K562 (cell line): ENCODE results near the gene MKNK2. TPM values are rescaled to one million over a fixed set of nuclear protein-coding genes. Genes with fewer than 3 reads are reported as not detected.
A peak's percentile ranks its signal among the peaks of the same experiment; 100 is the strongest.

Experiments
- ATAC-seq: fragments of 200-7000 bp; cut with Tn5 transposase; 3 replicates; pipeline ENCODE4 v1.9.1; 2020; ENCODE audit warnings: moderate library complexity
- BruUV-seq: library from RNA; stranded (reverse); fragments of 400-500 nt; replicated peaks from 2 replicates; lab custom pipeline; 2021; lab: Mats Ljungman, UMichigan
- CTCF ChIA-PET: fragments of 300-600 bp; formaldehyde crosslinking; extraction: SDS; loops from one replicate; lab custom pipeline; 2021; ENCODE audit warnings: low intra/inter-chr PET ratio; lab: Yijun Ruan, JAX
- POLR2A ChIA-PET: fragments of 300-600, 350-650 bp; sonication (Branson Sonifier 250); formaldehyde crosslinking; extraction: SDS; loops from one replicate; lab custom pipeline; 2021; ENCODE audit warnings: antibody characterized with exemption, inconsistent platforms; lab: Yijun Ruan, JAX
- DNase-seq, 4 experiments: peaks; one replicate each; pipeline versions ENCODE4 v3.0.0 to v3.0.0-alpha.2; 2011 to 2018; ENCODE audit warnings: low spot score in 3 of 4, mixed read lengths in 3 of 4; ENCODE audit errors: extremely low read depth in 1 of 4
- FAIRE-seq: peaks from 2 replicates; lab custom pipeline; 2011; peaks lifted over from hg19 to GRCh38; lab: Jason Lieb, UNC
- H2AFZ ChIP-seq: 2 replicates; pipeline ENCODE4 v1.6.0; 2011; ENCODE audit warnings: low read depth, low read length, control low read depth, inconsistent platforms
- H3K27ac ChIP-seq: fragments of 200-600 bp; 3 replicates; pipeline ENCODE4 v1.8.0; 2011; ENCODE audit warnings: low read depth, mild to moderate bottlenecking, control low read depth, inconsistent platforms, low read length, moderate library complexity, mixed read lengths; ENCODE audit errors: extremely low read depth
- H3K27me3 ChIP-seq, 2 experiments: fragments of 300-600 bp in 1 of 2; 2 replicates in 1 of 2; 3 replicates in 1 of 2; pipeline versions ENCODE4 v1.6.0 to v1.8.0; 2011; ENCODE audit warnings: inconsistent platforms in 2 of 2, low read length in 2 of 2, mild to moderate bottlenecking in 1 of 2, mixed read lengths in 1 of 2, moderate library complexity in 1 of 2; ENCODE audit not compliant: control insufficient read depth in 2 of 2, insufficient read depth in 2 of 2
- H3K36me3 ChIP-seq: fragments of 300-600 bp; 3 replicates; pipeline ENCODE4 v1.8.0; 2011; ENCODE audit warnings: mild to moderate bottlenecking, low read length, inconsistent platforms; ENCODE audit not compliant: control insufficient read depth, insufficient read depth
- H3K4me1 ChIP-seq, 2 experiments: fragments of 200-600 bp in 1 of 2; replicated peaks in 1 of 2; 2 replicates in 1 of 2; 3 replicates in 1 of 2; pipeline versions ENCODE4 v1.5.1 to v1.8.0; 2011; ENCODE audit warnings: inconsistent platforms in 2 of 2, low read length in 2 of 2, mild to moderate bottlenecking in 1 of 2, mixed read lengths in 1 of 2, moderate library complexity in 1 of 2; ENCODE audit not compliant: control insufficient read depth in 2 of 2, insufficient read depth in 2 of 2
- H3K4me2 ChIP-seq: 2 replicates; pipeline ENCODE4 v1.6.1; 2011; ENCODE audit warnings: low read length, control low read depth, inconsistent platforms, mixed read lengths; ENCODE audit not compliant: insufficient read depth
- H3K4me3 ChIP-seq: fragments of 200-600 bp; sonication (generic), shearing (Covaris generic); 2 replicates; pipeline ENCODE4 v1.5.1; 2016; ENCODE audit warnings: control low read depth, inconsistent platforms
- H3K79me2 ChIP-seq: fragments of 200-600 bp; 3 replicates; pipeline ENCODE4 v1.8.0; 2011; ENCODE audit warnings: low read length, inconsistent platforms; ENCODE audit not compliant: control insufficient read depth, insufficient read depth
- H3K9ac ChIP-seq, 2 experiments: 2 replicates each; pipeline versions ENCODE4 v1.6.0 to v1.6.1; 2011; ENCODE audit warnings: low read depth in 2 of 2, low read length in 2 of 2, control low read depth in 1 of 2, inconsistent platforms in 1 of 2, mild to moderate bottlenecking in 1 of 2, mixed read lengths in 1 of 2; ENCODE audit not compliant: insufficient read depth in 1 of 2
- H3K9me1 ChIP-seq: one replicate; pipeline ENCODE4 v1.6.0; 2011; ENCODE audit warnings: inconsistent platforms, mild to moderate bottlenecking, low read length, moderate library complexity; ENCODE audit not compliant: control insufficient read depth, insufficient read depth
- H3K9me3 ChIP-seq: replicated peaks from 2 replicates; pipeline ENCODE4 v1.5.1; 2011; ENCODE audit warnings: low read depth, low read length, inconsistent platforms; ENCODE audit not compliant: control insufficient read depth, insufficient read depth
- H4K20me1 ChIP-seq: replicated peaks from 2 replicates; pipeline ENCODE4 v1.6.1; 2011; ENCODE audit warnings: low read length, inconsistent platforms, mixed read lengths; ENCODE audit not compliant: control insufficient read depth, insufficient read depth
- ASH1L ChIP-seq: fragments of 450-650 bp; IDR thresholded peaks from 2 replicates; pipeline ENCODE4 v1.6.1; 2018; ENCODE audit warnings: borderline replicate concordance, mild to moderate bottlenecking, low read depth; ENCODE audit not compliant: partially characterized antibody
- CBX2 ChIP-seq: fragments of 200-600 bp; sonication (generic); IDR thresholded peaks from one replicate; pipeline ENCODE4 v1.6.1; 2012; ENCODE audit warnings: mild to moderate bottlenecking, low read length, inconsistent platforms; ENCODE audit not compliant: insufficient read depth, poor library complexity, severe bottlenecking
- EHMT2 ChIP-seq: fragments of 450-650 bp; IDR thresholded peaks from 2 replicates; pipeline ENCODE4 v1.6.1; 2018; ENCODE audit warnings: antibody characterized with exemption
- FOXK1 ChIP-seq: sonication (generic); formaldehyde crosslinking; IDR thresholded peaks from 2 replicates; pipeline ENCODE4 v1.8.0; 2022; ENCODE audit warnings: missing genetic modification reagents, mild to moderate bottlenecking, borderline replicate concordance
- HDAC2 ChIP-seq: fragments of 450-650 bp; IDR thresholded peaks from 2 replicates; pipeline ENCODE4 v1.6.1; 2016; ENCODE audit warnings: mild to moderate bottlenecking
- HOXB6 ChIP-seq: fragments of 250-450 bp; sonication (Bioruptor Pico); IDR thresholded peaks from 2 replicates; pipeline ENCODE4 v1.5.1; 2022; ENCODE audit warnings: mild to moderate bottlenecking, borderline replicate concordance
- LEF1 ChIP-seq: fragments of 450-650 bp; IDR thresholded peaks from 2 replicates; pipeline ENCODE4 v1.6.1; 2016; ENCODE audit warnings: mild to moderate bottlenecking
- NFRKB ChIP-seq: fragments of 450-650 bp; IDR thresholded peaks from 2 replicates; pipeline ENCODE4 v1.6.1; 2016; ENCODE audit warnings: low read depth
- NFXL1 ChIP-seq: fragments of 450-650 bp; formaldehyde crosslinking; IDR thresholded peaks from 2 replicates; pipeline ENCODE4 v1.4.0; 2021; ENCODE audit warnings: mild to moderate bottlenecking
- POLR2A ChIP-seq: fragments of 450-650 bp; conservative IDR thresholded peaks from 2 replicates; pipeline ENCODE4 v1.6.1; 2016
- THRAP3 ChIP-seq: fragments of 450-650 bp; IDR thresholded peaks from 2 replicates; pipeline ENCODE4 v1.6.1; 2016; ENCODE audit warnings: mild to moderate bottlenecking, inconsistent platforms, borderline replicate concordance
- ZNF274 ChIP-seq: IDR thresholded peaks from 2 replicates; pipeline ENCODE4 v1.6.1; 2011; ENCODE audit warnings: low read depth, mild to moderate bottlenecking, low read length, moderate library complexity, borderline replicate concordance
- ZNF311 ChIP-seq: fragments of 250-450 bp; sonication (Bioruptor Pico); IDR thresholded peaks from 2 replicates; pipeline ENCODE4 v1.4.0; 2020; ENCODE audit warnings: mild to moderate bottlenecking, moderate library complexity
- ZNF384 ChIP-seq: IDR thresholded peaks from 2 replicates; pipeline ENCODE4 v1.6.1; 2012; ENCODE audit warnings: low read depth, low read length, improper control_type of control experiment
- ZNF436 ChIP-seq: fragments of 250-450, 450-650 bp; sonication (Bioruptor Pico); formaldehyde crosslinking; IDR thresholded peaks from 2 replicates; pipeline ENCODE4 v1.7.0; 2020; ENCODE audit warnings: mild to moderate bottlenecking
- ZNF584 ChIP-seq: fragments of 200-800 bp; sonication (Bioruptor generic); IDR thresholded peaks from 2 replicates; pipeline ENCODE4 v1.6.1; 2016; ENCODE audit warnings: low read depth, mild to moderate bottlenecking, missing genetic modification characterization, missing compliant biosample characterization
- ZNF717 ChIP-seq: fragments of 250-450 bp; sonication (Bioruptor Pico); IDR thresholded peaks from 2 replicates; pipeline ENCODE4 v1.5.0; 2021
- ZNF830 ChIP-seq: fragments of 250-450 bp; sonication (Bioruptor Pico); IDR thresholded peaks from 2 replicates; pipeline ENCODE4 v1.5.0; 2021; ENCODE audit warnings: mild to moderate bottlenecking
- WGBS: fragments of 100-300 bp; shearing (Covaris generic); methylation state at CpG from one replicate; pipeline ENCODE4 v1.1.6; 2016; ENCODE audit warnings: low coverage, mixed read lengths; ENCODE audit not compliant: insufficient coverage; ENCODE audit errors: missing lambda C conversion rate; 5-methylcytosine and 5-hydroxymethylcytosine counted together
- in situ Hi-C: fragments of 300-500 bp; cut with MboI; formaldehyde crosslinking; loops from 4 replicates; pipeline ENCODE4 v1.15.0; 2018; ENCODE audit warnings: inconsistent platforms, mixed read lengths
- intact Hi-C: fragments of 100-400 bp; cut with micrococcal nuclease; formaldehyde crosslinking; loops from 2 replicates; pipeline ENCODE4 v1.14.2; 2022
- polyA plus RNA-seq, 8 experiments: library from polyadenylated mRNA; depleted of rRNA in 4 of 8; stranded (reverse) in 5 of 8; unstranded in 3 of 8; fragments of >200 nt; fragmentation: Nextera tagmentation in 2 of 8; fragmentation: Illumina TruSeq in 1 of 8; extraction: Ambion mirVana in 2 of 8; extraction: Trizol in 1 of 8; gene quantifications; 2 replicates each; pipeline versions ENCODE4 v1.2.1 to v1.2.3, GENCODE V29; 2011 to 2014; ENCODE audit warnings: inconsistent platforms in 1 of 8, missing spikeins in 1 of 8
- total RNA-seq, 7 experiments: library from RNA; depleted of rRNA in 6 of 7; stranded (reverse); fragments of >200 nt in 6 of 7; fragmentation: Illumina TruSeq in 2 of 7; extraction: Trizol in 2 of 7; gene quantifications; 2 replicates each; pipeline versions ENCODE4 v1.2.1 to v1.2.3, GENCODE V29; 2011 to 2021; ENCODE audit warnings: low replicate concordance in 1 of 7
- TF ChIP-seq, protein P1 (sequence below): fragments of 450-650 bp; formaldehyde crosslinking; IDR thresholded peaks from 2 replicates; pipeline ENCODE4 v1.4.0; 2020; ENCODE audit warnings: mild to moderate bottlenecking, moderate library complexity
- TF ChIP-seq, protein P2 (sequence below): fragments of 450-650 bp; IDR thresholded peaks from 2 replicates; pipeline ENCODE4 v1.6.1; 2018; ENCODE audit not compliant: partially characterized antibody

MKNK2 gene
- total and polyA plus RNA-seq, 9 of the 15 experiments (the other 6 are each of a cell fraction or from before 2014, with no cell fraction given), result 5.1 to 191 (median 51.9) TPM

GRCh38 chr19:2096034-2096479 is 45.0 kb upstream of the MKNK2 start, which contains the start of gene MOB3A:
Gene MOB3A (minus strand): TSS chr19:2096326. CDS start chr19:2078560, 17,766 bp downstream.
- H2AFZ ChIP-seq, result peak within 1 kb of the TSS; percentile 97
- peak within 1 kb of the TSS; percentile 88 for H3K27ac ChIP-seq
- no peaks in the 10 kb centered on the region for H4K20me1 ChIP-seq
- peaks cover 27% of the 10 kb centered on the region for H3K79me2 ChIP-seq
- WGBS, result 2% methylated on average over 36 of the region's 56 CpGs
- FAIRE-seq (no peak), ATAC-seq (peak; percentile 74), DNase-seq (peak; percentile 74 to 91 (median 82))
- BruUV-seq, result no TSS peak
- H3K4me1 ChIP-seq, result peaks cover 6 to 59% of the 10 kb centered on the region in 2 experiments; a peak in 4 of 5 replicates
- no peaks in the 10 kb centered on the region for H3K9me3 ChIP-seq
- no peaks in the 10 kb centered on the region for H3K9me1 ChIP-seq
- peaks cover 22% of the 10 kb centered on the region; the same call in 2 of the 3 replicates for H3K36me3 ChIP-seq
- POLR2A ChIA-PET, result interaction anchor here (0.6 to 1.0 kb wide), 4 partner anchors 9 to 54 kb away, joined by 3 to 4 read pairs (median 4); no protein-coding TSS in a partner anchor
- peak within 1 kb of the TSS; percentile 97 for H3K4me3 ChIP-seq
- no peaks in the 10 kb centered on the region for H3K27me3 ChIP-seq
- intact Hi-C loops (no loop called here), in situ Hi-C loops (no loop called here)
- H3K4me2 ChIP-seq, result peak within 1 kb of the TSS; percentile 91
- CTCF ChIA-PET, result interaction anchor here (0.6 to 0.7 kb wide), 2 partner anchors 295 to 526 kb away, joined by 3 read pairs; no protein-coding TSS in a partner anchor
- peak within 1 kb of the TSS; percentile 77 to 94 for H3K9ac ChIP-seq
- TF ChIP-seq ZNF384 (0 out of 2 replicates have a peak, but pooled peaks have one; percentile 19), ZNF584 (no peak), EHMT2 (no peak), HDAC2 (no peak), LEF1 (no peak), POLR2A (peak; percentile 66), ZNF311 (peak; percentile 49; the same call in 1 of the 2 replicates), ZNF830 (CRISPR knock-in tag) (no peak), CBX2 (no peak), ZNF436 (CRISPR knock-in tag) (no peak), FOXK1 (CRISPR knock-in tag) (no peak), HOXB6 (CRISPR knock-in tag) (no peak), ZNF717 (CRISPR knock-in tag) (no peak), NFRKB (no peak), ASH1L (no peak), NFXL1 (CRISPR knock-in tag) (0 out of 2 replicates have a peak, but pooled peaks have one; percentile 59), THRAP3 (no peak), ZNF274 (no peak)
- TF ChIP-seq, protein P1, sequence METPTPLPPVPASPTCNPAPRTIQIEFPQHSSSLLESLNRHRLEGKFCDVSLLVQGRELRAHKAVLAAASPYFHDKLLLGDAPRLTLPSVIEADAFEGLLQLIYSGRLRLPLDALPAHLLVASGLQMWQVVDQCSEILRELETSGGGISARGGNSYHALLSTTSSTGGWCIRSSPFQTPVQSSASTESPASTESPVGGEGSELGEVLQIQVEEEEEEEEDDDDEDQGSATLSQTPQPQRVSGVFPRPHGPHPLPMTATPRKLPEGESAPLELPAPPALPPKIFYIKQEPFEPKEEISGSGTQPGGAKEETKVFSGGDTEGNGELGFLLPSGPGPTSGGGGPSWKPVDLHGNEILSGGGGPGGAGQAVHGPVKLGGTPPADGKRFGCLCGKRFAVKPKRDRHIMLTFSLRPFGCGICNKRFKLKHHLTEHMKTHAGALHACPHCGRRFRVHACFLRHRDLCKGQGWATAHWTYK (CRISPR knock-in tag), result peak; percentile 76; the same call in 1 of the 2 replicates
- TF ChIP-seq, protein P2, sequence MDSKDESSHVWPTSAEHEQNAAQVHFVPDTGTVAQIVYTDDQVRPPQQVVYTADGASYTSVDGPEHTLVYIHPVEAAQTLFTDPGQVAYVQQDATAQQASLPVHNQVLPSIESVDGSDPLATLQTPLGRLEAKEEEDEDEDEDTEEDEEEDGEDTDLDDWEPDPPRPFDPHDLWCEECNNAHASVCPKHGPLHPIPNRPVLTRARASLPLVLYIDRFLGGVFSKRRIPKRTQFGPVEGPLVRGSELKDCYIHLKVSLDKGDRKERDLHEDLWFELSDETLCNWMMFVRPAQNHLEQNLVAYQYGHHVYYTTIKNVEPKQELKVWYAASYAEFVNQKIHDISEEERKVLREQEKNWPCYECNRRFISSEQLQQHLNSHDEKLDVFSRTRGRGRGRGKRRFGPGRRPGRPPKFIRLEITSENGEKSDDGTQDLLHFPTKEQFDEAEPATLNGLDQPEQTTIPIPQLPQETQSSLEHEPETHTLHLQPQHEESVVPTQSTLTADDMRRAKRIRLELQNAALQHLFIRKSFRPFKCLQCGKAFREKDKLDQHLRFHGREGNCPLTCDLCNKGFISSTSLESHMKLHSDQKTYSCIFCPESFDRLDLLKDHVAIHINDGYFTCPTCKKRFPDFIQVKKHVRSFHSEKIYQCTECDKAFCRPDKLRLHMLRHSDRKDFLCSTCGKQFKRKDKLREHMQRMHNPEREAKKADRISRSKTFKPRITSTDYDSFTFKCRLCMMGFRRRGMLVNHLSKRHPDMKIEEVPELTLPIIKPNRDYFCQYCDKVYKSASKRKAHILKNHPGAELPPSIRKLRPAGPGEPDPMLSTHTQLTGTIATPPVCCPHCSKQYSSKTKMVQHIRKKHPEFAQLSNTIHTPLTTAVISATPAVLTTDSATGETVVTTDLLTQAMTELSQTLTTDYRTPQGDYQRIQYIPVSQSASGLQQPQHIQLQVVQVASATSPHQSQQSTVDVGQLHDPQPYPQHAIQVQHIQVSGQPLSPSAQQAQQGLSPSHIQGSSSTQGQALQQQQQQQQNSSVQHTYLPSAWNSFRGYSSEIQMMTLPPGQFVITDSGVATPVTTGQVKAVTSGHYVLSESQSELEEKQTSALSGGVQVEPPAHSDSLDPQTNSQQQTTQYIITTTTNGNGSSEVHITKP, result peak; percentile 25
